GM23338 (cell line): ENCODE data around the gene ZNF532. TPM values are rescaled to one million over a fixed set of nuclear protein-coding genes. Genes with fewer than 3 reads are reported as not detected.

ENCODE experiments used
- ATAC-seq: fragments of 200-7000 bp; cut with Tn5 transposase; 3 replicates; pipeline ENCODE4 v1.9.1; 2020
- DNase-seq: peaks from one replicate; pipeline ENCODE4 v3.0.0-alpha.2; 2015; ENCODE audit warnings: low spot score
- H2AFZ ChIP-seq: fragments of 200-600 bp; sonication (generic); 2 replicates; pipeline ENCODE4 v1.8.0; 2016; ENCODE audit warnings: antibody characterized with exemption, mild to moderate bottlenecking, moderate library complexity
- H3F3A ChIP-seq: fragments of 200-600 bp; sonication (generic); replicated peaks from 2 replicates; pipeline ENCODE4 v1.8.0; 2017; ENCODE audit warnings: antibody characterized with exemption, mixed run types, low read depth
- H3K27ac ChIP-seq: fragments of 200-600 bp; sonication (generic); 2 replicates; pipeline ENCODE4 v1.6.1; 2016; ENCODE audit warnings: low read depth
- H3K27me3 ChIP-seq: fragments of 200-600 bp; sonication (generic); 2 replicates; pipeline ENCODE4 v1.8.0; 2016; ENCODE audit warnings: mild to moderate bottlenecking, mixed run types, moderate library complexity; ENCODE audit not compliant: insufficient read depth
- H3K36me3 ChIP-seq: fragments of 200-600 bp; sonication (generic); 2 replicates; pipeline ENCODE4 v1.8.0; 2016; ENCODE audit warnings: mild to moderate bottlenecking; ENCODE audit not compliant: insufficient read depth
- H3K4me1 ChIP-seq: fragments of 200-600 bp; sonication (generic); 2 replicates; pipeline ENCODE4 v1.8.0; 2016; ENCODE audit warnings: mild to moderate bottlenecking, moderate library complexity; ENCODE audit not compliant: insufficient read depth
- H3K4me2 ChIP-seq: fragments of 200-600 bp; sonication (generic); 2 replicates; pipeline ENCODE4 v1.7.1; 2017; ENCODE audit warnings: mixed run types
- H3K4me3 ChIP-seq: fragments of 200-600 bp; sonication (generic); 2 replicates; pipeline ENCODE4 v1.6.1; 2016; ENCODE audit warnings: mixed run types
- H3K79me2 ChIP-seq: fragments of 200-600 bp; sonication (generic); replicated peaks from 2 replicates; pipeline ENCODE4 v1.8.0; 2017; ENCODE audit warnings: mild to moderate bottlenecking; ENCODE audit not compliant: insufficient read depth
- H3K9me2 ChIP-seq: fragments of 200-600 bp; sonication (generic); 2 replicates; pipeline ENCODE4 v1.8.0; 2017; ENCODE audit not compliant: insufficient read depth
- H4K20me1 ChIP-seq: fragments of 200-600 bp; sonication (generic); replicated peaks from 2 replicates; pipeline ENCODE4 v1.8.0; 2017; ENCODE audit warnings: mild to moderate bottlenecking; ENCODE audit not compliant: insufficient read depth
- H3K27ac Mint-ChIP-seq: 2 replicates; pipeline ENCODE4 v1.8.0; 2020; ENCODE audit warnings: inconsistent platforms, mild to moderate bottlenecking, moderate library complexity, mixed read lengths
- H3K27me3 Mint-ChIP-seq: 3 replicates; pipeline ENCODE4 v1.8.0; 2022; ENCODE audit warnings: low read depth, mild to moderate bottlenecking, moderate library complexity, mixed read lengths, inconsistent platforms; ENCODE audit not compliant: insufficient read depth, poor library complexity
- H3K36me3 Mint-ChIP-seq: 3 replicates; pipeline ENCODE4 v1.8.0; 2021; ENCODE audit warnings: low read depth, mild to moderate bottlenecking, inconsistent platforms, moderate library complexity, mixed read lengths
- H3K4me1 Mint-ChIP-seq: 3 replicates; pipeline ENCODE4 v1.8.0; 2020; ENCODE audit warnings: mild to moderate bottlenecking, inconsistent platforms, mixed read lengths
- H3K4me3 Mint-ChIP-seq: 3 replicates; pipeline ENCODE4 v1.8.0; 2021; ENCODE audit warnings: moderate library complexity, mild to moderate bottlenecking, inconsistent platforms, mixed read lengths
- H3K9me3 Mint-ChIP-seq: 3 replicates; pipeline ENCODE4 v1.8.0; 2020; ENCODE audit warnings: moderate library complexity, mild to moderate bottlenecking, inconsistent platforms, mixed read lengths
- CREB1 ChIP-seq: fragments of 250-450 bp; sonication (Bioruptor Pico); IDR thresholded peaks from 2 replicates; pipeline ENCODE4 v1.5.0; 2020; ENCODE audit warnings: low read depth, mild to moderate bottlenecking, moderate library complexity
- CTCF ChIP-seq, 2 experiments: fragments of 200-600 bp in 1 of 2; sonication (generic) in 1 of 2; conservative IDR thresholded peaks; 2 replicates each; pipeline versions ENCODE4 v1.5.1 to v1.6.1; 2016 to 2017; ENCODE audit warnings: antibody characterized with exemption in 2 of 2, low read depth in 2 of 2, mild to moderate bottlenecking in 2 of 2, moderate library complexity in 1 of 2
- EZH2 ChIP-seq: fragments of 200-600 bp; sonication (generic); IDR thresholded peaks from one replicate; pipeline ENCODE4 v1.8.0; 2017; ENCODE audit warnings: antibody characterized with exemption, mild to moderate bottlenecking, low read depth; ENCODE audit not compliant: unreplicated experiment
- POLR2AphosphoS5 ChIP-seq: IDR thresholded peaks from 2 replicates; pipeline ENCODE4 v1.6.1; 2016; ENCODE audit warnings: antibody characterized with exemption, low read depth
- REST ChIP-seq: IDR thresholded peaks from one replicate; pipeline ENCODE4 v1.6.1; 2018; ENCODE audit warnings: antibody characterized with exemption; ENCODE audit not compliant: unreplicated experiment
- ZNF114 ChIP-seq: fragments of 250-450 bp; sonication (Bioruptor Pico); IDR thresholded peaks from 2 replicates; pipeline ENCODE4 v1.5.0; 2020; ENCODE audit warnings: mild to moderate bottlenecking, moderate library complexity
- ZNF462 ChIP-seq: fragments of 250-450 bp; sonication (Bioruptor Pico); IDR thresholded peaks from 2 replicates; pipeline ENCODE4 v1.5.0; 2020; ENCODE audit warnings: mild to moderate bottlenecking, moderate library complexity
- polyA plus RNA-seq: library from polyadenylated mRNA; unstranded; fragments of >200 nt; fragmentation: Nextera tagmentation; extraction: Ambion mirVana; gene quantifications from 2 replicates; pipeline ENCODE4 v1.2.1, GENCODE V29; 2016
- total RNA-seq: library from RNA; depleted of rRNA; stranded (reverse); fragments of >200 nt; shearing (Covaris generic); gene quantifications from 2 replicates; pipeline ENCODE4 v1.2.3, GENCODE V29; 2014

ZNF532 gene
- total and polyA plus RNA-seq, 2 experiments from 2014 or later, result 51.5 to 225 TPM

GRCh38 chr18:58980991-58981390 lies 116.3 kb downstream of the ZNF532 start:
- no peak overlapping the region for H3K4me3 Mint-ChIP-seq
- Histone ChIP-seq H4K20me1 (peaks cover 11% of the 10 kb centered on the region; the same call in 1 of the 2 replicates), H3K9me2 (no peaks in the 10 kb centered on the region), H3K79me2 (peaks cover 21% of the 10 kb centered on the region), H3K36me3 (peaks cover 61% of the 10 kb centered on the region), H3F3A (peaks cover 31% of the 10 kb centered on the region), H3K27me3 (no peaks in the 10 kb centered on the region), H3K4me1 (no peaks in the 10 kb centered on the region), H3K27ac (peak overlapping the region; percentile 10; the same call in 1 of the 2 replicates), H2AFZ (no peak overlapping the region), H3K4me3 (no peak overlapping the region), H3K4me2 (no peak overlapping the region)
- DNase-seq (no peak), ATAC-seq (no peak)
- no peaks in the 10 kb centered on the region for H3K9me3 Mint-ChIP-seq
- peaks cover 87% of the 10 kb centered on the region for H3K36me3 Mint-ChIP-seq
- TF ChIP-seq ZNF114 (CRISPR knock-in tag), result no peak
- TF ChIP-seq CTCF (conservative IDR thresholded peaks at IDR 0.05; ENCODE audit: low read depth in 2 of 2), result no peak
- TF ChIP-seq REST, result no peak
- TF ChIP-seq CREB1 (CRISPR knock-in tag), result no peak
- H3K4me1 Mint-ChIP-seq, result no peaks in the 10 kb centered on the region; the same call in 2 of the 3 replicates
- H3K27ac Mint-ChIP-seq, result no peak overlapping the region
- H3K27me3 Mint-ChIP-seq, result peaks cover 24% of the 10 kb centered on the region

GRCh38 chr18:58983260-58984155 lies 118.8 kb downstream of the ZNF532 start:
- Histone ChIP-seq H3K4me2 (no peak overlapping the region), H3K27me3 (no peaks in the 10 kb centered on the region), H3K9me2 (no peaks in the 10 kb centered on the region), H3F3A (peaks cover 37% of the 10 kb centered on the region), H3K27ac (peak overlapping the region; percentile 79; the same call in 1 of the 2 replicates), H3K4me3 (no peak overlapping the region), H4K20me1 (peaks cover 5% of the 10 kb centered on the region; the same call in 1 of the 2 replicates), H3K36me3 (peaks cover 54% of the 10 kb centered on the region), H2AFZ (no peak overlapping the region), H3K79me2 (peaks cover 7% of the 10 kb centered on the region; the same call in 1 of the 2 replicates), H3K4me1 (no peaks in the 10 kb centered on the region)
- no peaks in the 10 kb centered on the region; the same call in 2 of the 3 replicates for H3K4me1 Mint-ChIP-seq
- H3K36me3 Mint-ChIP-seq, result peaks cover 84% of the 10 kb centered on the region
- H3K27ac Mint-ChIP-seq, result no peak overlapping the region
- no peak overlapping the region for H3K4me3 Mint-ChIP-seq
- peaks cover 5% of the 10 kb centered on the region; the same call in 2 of the 3 replicates for H3K9me3 Mint-ChIP-seq
- peaks cover 22% of the 10 kb centered on the region for H3K27me3 Mint-ChIP-seq
- ATAC-seq (peak; percentile 47), DNase-seq (peak; percentile 32)
- no peak for TF ChIP-seq ZNF462
- no peak for TF ChIP-seq EZH2
- TF ChIP-seq POLR2AphosphoS5, result 0 out of 2 replicates have a peak, but pooled peaks have one; percentile 20
